GM12865 (cell line): ENCODE results near the gene LCAT.

Experiments
- DNase-seq: peaks from one replicate; pipeline ENCODE4 v3.0.0; 2010; ENCODE audit warnings: low read depth
- H3K4me3 ChIP-seq: 2 replicates; pipeline ENCODE4 v1.5.1; 2011; ENCODE audit warnings: mild to moderate bottlenecking, low read depth, low read length, control low read depth
- TF ChIP-seq, protein P1 (sequence below): IDR thresholded peaks from 2 replicates; pipeline ENCODE4 v1.5.1; 2011; ENCODE audit warnings: low read length, control low read depth, low read depth, inconsistent platforms; ENCODE audit not compliant: insufficient read depth; ENCODE audit errors: missing control alignments

Gene LCAT

DNA sequence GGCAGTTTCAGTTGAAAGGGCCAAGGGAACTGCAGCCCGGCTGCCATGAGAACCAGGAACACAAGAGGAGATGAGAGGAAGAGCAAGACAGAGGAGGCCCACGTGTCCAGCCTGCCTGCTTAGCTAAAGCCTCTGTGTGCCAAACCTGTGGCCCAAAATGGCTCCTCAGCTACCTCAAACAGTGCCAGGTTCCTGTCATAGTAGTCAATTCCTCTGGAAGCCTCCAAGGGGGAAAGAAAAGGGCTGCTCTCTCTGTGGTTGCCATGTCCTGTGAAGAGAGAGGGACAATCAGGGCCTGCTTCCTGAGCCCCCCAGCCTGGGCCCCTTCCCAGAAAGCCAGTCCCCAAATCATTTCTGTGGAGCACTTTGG is 19.4 kb upstream of the LCAT start:
- no peak overlapping the region for H3K4me3 ChIP-seq
- TF ChIP-seq, protein P1, sequence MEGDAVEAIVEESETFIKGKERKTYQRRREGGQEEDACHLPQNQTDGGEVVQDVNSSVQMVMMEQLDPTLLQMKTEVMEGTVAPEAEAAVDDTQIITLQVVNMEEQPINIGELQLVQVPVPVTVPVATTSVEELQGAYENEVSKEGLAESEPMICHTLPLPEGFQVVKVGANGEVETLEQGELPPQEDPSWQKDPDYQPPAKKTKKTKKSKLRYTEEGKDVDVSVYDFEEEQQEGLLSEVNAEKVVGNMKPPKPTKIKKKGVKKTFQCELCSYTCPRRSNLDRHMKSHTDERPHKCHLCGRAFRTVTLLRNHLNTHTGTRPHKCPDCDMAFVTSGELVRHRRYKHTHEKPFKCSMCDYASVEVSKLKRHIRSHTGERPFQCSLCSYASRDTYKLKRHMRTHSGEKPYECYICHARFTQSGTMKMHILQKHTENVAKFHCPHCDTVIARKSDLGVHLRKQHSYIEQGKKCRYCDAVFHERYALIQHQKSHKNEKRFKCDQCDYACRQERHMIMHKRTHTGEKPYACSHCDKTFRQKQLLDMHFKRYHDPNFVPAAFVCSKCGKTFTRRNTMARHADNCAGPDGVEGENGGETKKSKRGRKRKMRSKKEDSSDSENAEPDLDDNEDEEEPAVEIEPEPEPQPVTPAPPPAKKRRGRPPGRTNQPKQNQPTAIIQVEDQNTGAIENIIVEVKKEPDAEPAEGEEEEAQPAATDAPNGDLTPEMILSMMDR, result no peak
- DNase-seq, result no peak

DNA sequence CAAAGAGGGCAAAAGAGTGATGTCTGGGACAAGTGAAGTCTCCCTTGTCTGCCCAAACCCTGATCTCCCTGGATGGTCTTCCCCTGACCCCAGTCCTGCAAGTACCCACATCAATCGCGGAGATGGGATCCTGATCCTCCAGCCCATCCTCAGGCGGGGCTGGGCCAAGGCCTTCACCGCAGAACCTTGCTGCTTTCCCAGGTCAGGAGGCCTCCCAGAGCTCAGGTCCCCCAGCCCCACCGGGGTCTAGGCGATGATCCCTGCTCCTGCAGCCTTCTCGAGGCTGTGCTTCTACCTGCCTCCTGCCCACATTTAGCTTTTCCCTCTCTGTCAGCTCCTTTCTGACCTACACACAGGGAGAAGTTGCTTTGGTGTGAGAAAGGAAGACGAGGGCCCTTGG is 18.2 kb upstream of the LCAT start:
- no peak for DNase-seq
- no peak overlapping the region for H3K4me3 ChIP-seq
- TF ChIP-seq, protein P1, result no peak

DNA sequence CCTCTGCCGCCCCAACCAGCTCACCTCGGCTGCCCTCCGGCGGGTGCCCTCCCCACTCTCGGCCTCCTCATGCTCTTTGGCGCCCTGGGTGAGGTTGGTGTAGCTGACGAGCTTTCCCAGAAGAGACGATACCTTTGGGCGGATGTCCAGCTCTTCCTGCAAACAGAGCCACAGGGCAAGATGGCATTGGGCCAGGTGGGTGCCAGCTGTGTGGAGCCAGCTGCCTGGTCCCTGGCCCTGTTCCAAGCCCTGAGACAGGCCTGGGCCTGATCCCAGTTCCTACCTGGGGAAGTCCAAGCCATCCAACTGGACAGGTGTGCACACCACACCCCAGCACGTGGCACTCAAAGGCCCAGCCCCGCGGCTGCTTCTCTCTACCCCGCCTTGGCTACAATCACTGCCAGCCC is 17.6 kb upstream of the LCAT start:
- DNase-seq, result no peak
- H3K4me3 ChIP-seq, result no peak overlapping the region
- TF ChIP-seq, protein P1, result no peak

DNA sequence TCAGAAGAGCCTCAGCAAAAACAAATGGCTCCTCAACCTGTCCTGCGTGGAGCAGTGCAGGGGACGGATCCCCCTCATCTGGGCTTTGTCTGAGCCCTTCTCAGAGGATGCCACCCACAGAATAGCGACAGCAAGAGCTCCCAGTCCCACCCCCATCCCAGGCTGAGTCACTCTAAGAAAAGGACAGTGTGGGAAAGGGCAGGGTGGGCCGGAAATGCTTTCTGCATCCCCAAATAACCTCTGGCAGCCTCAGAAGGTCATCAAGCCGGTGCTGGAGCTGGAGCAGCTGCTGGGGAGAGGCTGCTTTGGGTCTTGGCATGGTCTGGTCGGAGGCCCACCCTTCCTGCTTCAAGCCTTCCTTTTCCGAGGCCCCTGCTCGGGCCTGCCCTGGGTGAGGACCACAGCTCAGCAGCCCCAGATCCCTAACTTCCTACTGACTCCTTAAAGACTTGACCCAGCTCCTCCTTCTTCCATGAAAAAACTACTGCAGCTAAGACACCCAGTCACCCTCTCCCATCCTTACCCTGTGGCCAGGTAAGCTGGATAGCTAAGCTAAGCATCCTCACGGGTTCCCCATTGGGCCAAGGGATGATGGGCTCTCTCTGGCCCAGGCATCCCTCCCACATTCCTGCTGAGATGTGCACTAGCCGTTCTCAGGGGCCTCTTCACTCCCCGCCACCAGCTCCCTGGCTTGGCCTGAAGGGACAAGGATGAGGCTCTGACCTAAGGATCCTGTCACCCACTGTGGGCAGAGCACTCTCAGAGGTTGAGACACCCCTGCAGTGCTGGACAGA is 15.8 kb upstream of the LCAT start:
- DNase-seq, result no peak
- H3K4me3 ChIP-seq, result no peak overlapping the region
- TF ChIP-seq, protein P1, result no peak

DNA sequence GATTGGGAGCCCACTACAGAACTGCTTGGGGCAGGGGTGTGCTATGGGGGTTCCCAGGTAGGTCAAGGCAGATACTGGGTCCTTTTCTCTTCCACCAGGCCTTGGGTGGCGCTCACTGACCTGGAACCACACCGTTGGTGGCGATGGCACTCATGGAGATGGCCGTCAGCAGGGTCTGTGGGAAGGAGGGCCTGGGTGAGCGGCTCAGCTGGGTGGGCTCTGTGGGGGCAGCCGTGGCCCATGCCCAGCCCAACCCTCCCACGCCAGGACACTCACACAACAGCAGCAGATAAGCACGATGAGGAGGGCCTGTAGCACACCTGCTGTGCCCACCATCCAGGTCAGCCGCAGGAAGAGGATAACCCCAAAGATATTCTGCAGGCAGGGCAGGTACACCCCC is 13.7 kb upstream of the LCAT start:
- TF ChIP-seq, protein P1, result no peak
- DNase-seq, result no peak
- H3K4me3 ChIP-seq, result no peak overlapping the region

DNA sequence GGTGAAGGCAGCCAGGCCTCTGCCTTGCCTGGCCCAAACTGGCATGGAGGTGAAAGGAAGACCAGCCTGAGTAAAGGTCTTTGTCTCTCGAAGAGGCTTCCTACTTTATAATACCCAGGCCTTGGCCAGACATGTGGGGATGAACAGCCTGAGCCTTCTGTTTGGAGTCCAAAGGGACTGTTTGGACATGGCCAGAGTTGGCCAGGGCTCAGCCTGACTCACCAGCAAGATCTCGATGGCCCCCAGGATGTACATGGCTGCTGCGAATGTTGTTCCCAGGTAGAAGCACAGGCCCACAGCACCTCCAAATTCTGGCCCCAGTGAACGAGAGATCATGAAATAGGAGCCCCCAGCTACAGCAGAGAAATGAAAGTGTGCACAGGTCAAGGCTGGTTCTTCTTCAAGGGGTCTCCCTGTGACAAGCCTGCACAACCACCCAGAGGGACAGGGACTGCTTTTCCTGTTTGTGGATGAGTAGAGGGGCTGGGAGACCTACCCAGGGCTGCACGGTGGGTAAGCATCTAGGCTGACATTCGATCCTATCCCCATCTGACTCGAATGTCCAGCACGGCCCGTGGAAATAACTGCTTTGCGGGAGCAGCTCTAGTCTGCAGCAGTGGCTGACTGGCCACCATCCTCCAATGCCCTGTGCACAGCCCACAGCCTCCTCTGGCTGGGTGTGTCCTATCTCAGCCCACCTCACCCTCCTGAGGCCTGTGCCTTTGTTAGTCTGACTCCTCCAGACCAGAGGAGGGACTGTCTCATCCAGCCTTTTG is 10.7 kb upstream of the LCAT start:
- no peak for DNase-seq
- TF ChIP-seq, protein P1, result no peak

More for the DNA sequence above, 10.7 kb upstream of the LCAT start:
- no peak overlapping the region for H3K4me3 ChIP-seq
